A172 (cell line): ENCODE results near the gene TNFRSF1A. TPM values are rescaled to one million over a fixed set of nuclear protein-coding genes. Genes with fewer than 3 reads are reported as not detected.
"Not testable (repeated sequence)": the region's sequence is repeated elsewhere in the genome, so short reads cannot be mapped to it uniquely, and the experiment has no call there.

Experiments
- DNase-seq: peaks from one replicate; pipeline ENCODE4 v3.0.0-alpha.2; 2015; ENCODE audit warnings: low spot score
- total RNA-seq: library from RNA; depleted of rRNA; stranded (reverse); fragments of >200 nt; shearing (Covaris generic); gene quantifications from 2 replicates; pipeline ENCODE4 v1.2.3, GENCODE V29; 2014

TNFRSF1A gene
- total RNA-seq, 1 experiment from 2014 or later, result 121 TPM

DNA sequence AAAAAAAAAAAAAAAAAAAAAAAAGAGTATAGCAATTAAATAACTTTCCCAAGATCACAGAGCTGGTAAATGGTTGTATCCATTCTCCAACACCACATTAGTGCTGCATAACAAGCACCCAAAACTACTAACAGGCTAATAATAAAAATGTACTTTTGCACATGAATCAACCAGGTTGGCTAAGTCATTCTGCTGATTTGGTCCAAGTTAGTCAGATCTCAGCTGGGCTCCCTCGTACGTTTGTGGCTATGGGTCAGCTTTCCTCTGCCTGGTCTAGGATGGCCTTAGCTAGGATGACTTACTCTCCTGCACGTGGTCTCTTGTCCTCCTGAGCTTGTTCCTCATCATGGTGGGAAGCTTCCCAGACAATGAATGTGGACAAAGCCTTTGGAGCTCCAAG is 39.3 kb downstream of the TNFRSF1A start:
- no peak for DNase-seq

DNA sequence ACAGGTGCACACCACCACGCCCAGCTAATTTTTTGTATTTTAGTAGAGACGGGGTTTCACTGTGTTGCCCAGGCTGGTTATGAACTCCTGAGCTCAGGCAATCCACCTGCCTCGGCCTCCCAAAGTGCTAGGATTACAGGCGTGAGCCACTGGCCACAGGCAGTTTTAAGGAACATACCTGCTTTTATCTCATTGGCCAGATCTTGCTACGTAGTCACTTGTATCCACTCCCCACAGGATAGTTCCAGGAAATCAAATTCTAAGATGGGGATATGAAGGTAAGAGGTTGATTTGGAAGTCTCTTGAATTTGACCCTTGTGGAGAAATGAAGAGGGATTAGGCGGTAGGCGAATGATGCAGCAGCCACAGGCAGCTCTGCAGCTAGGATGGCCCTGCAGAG is 40.2 kb downstream of the TNFRSF1A start:
- no peak for DNase-seq

DNA sequence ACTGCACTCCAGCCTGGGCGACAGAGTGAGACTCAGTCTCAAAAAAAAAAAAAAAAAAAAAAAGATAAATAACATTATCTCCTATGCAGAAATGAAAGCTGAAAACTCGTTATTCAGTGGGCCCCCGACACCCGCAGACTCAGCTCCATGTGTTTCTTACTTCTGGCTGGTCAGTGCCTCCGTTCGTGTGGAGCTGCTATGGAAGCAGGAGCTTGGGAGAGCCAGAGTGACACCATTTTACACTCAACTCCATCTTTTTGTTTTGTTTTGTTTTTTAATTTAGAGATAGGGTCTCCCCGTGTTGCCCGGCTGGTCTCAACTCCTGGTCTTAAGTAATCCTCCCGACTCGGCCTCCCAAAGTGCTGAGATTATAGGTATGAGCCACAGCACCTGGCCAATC is 44.7 kb downstream of the TNFRSF1A start:
- DNase-seq, result no peak

GRCh38 chr12:6295094-6295811 is 46.6 kb downstream of the TNFRSF1A start:
- peak; percentile 65 for DNase-seq

DNA sequence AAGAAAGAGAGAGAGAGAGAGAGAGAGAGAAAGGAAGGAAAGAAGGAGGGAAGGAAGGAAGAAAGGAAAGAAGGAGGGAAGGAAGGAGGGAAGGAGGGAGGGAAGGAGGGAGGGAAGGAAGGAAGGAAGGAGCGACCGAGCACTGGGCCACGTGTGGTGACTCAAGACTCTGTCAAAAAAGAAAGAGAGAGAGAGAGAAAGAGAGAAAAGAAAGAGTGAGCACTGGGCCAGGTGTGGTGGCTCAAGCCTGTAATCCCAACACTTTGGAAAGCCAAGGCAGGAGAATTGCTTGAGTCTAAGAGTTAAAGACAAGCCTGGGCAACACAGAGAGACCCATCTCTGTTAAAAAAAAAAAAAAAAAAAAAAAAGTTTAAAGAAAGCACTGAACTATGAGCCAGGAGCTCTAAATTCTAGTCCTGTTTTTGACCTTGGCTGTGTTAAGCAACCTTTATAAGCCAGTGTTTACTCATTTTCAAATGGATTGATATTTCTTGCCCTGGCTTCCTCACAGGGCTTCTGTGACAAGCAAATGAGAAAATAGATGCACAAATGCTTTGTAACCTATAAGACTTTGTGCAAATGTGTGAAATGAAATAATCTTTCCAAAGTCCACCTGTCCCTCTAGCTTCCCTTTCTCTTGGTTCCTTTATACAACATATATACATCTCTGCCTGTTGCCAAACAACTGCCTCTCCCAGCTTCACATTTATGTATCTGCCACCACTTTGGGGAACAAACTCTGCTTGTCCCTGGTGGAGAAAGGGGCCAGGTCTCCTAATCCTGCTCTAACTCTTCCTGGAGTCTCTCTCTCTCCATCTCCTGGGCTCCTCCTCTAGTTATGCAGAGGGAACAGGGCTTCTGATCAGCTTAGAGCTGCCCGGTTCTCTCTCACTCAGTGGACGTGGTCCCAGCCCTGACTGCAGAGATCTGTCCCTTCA is 47.5 kb downstream of the TNFRSF1A start:
- DNase-seq, result no peak

GRCh38 chr12:6292606-6293005 is 49.3 kb downstream of the TNFRSF1A start:
- no peak for DNase-seq

- not testable (repeated sequence) for DNase-seq
These were observed 52.0 kb downstream of the TNFRSF1A start for GRCh38 chr12:6289906-6290305.

- DNase-seq, result not testable (repeated sequence)
These were observed 52.8 kb downstream of the TNFRSF1A start for GRCh38 chr12:6289081-6289480.

DNA sequence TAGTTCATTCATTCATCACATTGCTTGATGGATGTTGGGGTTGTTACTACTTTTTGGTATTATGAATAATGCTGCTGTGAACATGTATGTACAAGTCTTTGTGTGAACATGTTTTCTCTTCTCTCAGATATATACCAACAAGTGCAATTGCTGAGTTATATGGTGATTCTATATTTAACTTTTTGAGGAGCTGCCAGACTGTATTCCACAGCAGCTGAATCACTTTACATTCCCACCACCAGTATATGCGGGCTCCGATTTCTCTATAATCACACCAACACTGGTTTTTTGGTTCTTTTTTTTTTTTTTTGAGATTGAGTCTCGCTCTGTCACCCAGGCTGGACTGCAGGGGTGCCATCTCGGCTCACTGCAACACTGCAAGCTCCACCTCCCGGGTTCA is 53.6 kb downstream of the TNFRSF1A start:
- no peak for DNase-seq

DNA sequence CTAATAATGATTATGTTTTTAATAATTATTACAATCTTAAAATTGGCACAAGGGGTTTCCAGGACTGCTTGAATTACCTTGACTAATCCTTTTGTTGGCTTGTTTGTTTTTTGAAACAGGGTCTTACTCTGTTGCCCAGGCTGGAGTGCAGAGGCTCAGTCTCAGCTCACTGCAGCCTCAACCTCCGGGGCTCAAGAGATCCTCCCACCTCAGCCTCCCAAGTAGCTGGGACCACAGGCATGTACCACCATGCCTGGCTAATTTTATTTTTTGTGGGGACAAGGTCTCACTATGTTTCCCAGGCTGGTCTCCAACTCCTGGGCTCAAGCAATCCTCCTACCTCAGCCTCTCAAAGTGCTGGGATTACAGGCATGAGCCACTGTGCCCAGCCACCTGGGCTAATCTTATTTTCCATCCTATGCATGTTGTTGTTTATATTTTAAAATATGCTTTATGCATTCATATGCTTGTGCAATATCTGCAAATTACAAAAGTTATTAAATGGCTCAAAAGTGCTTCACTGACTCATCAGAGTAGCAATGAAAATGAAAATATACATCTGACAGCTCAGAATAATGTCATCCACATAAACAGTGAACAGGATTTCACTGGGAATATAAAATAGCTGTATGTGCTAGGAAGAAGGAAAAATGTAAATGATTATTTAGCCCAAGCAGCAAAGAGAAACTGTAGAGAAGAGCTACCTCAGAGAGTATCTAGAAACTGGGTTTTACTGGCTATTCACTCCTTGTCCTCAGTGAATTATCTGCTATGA is 56.2 kb downstream of the TNFRSF1A start:
- DNase-seq, result no peak

- peak; percentile 50 for DNase-seq
These were observed 56.8 kb downstream of the TNFRSF1A start for GRCh38 chr12:6285063-6285477.

- no peak for DNase-seq
These were observed 57.6 kb downstream of the TNFRSF1A start for GRCh38 chr12:6284273-6284672.

- DNase-seq, result no peak
These were observed 59.4 kb downstream of the TNFRSF1A start for GRCh38 chr12:6282453-6282840.

DNA sequence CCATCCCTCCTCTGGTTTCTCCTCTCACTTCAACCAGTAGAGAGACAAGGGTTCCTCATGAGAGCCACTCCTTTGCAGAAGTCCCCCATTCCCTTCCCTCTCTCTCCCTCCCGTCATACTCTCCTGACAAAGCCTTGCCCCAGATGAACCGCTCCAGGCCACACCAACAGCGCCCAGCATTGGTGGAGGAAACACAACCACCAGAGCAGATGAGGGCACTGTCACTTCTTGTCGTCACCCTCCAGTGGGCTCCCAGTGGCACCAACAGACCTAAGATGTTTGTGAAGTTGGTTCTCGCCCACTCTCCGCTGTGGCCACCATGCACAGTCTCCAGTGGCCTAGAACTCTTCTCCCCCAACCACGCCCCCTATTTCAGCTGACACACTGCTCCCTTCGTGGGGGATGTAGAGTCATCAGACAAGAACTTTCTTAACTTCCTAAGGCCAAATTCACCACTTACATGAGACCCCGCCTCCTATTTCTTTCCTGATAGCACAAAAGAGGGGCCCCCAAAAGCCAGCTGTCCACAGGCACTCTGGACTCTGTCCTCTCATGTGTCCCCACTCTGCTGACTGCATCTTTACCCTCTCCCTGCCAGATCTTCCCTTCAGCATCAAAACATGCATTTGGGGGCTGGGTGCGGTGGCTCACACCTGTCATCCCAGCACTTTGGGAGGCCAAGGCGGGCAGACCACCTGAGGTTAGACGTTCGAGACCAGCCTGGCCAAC is 60.6 kb downstream of the TNFRSF1A start:
- DNase-seq, result no peak

- DNase-seq, result no peak
These were observed 61.2 kb downstream of the TNFRSF1A start for GRCh38 chr12:6280672-6281071.

- DNase-seq, result peak; percentile 89
These were observed 61.8 kb downstream of the TNFRSF1A start for GRCh38 chr12:6280053-6280469.

DNA sequence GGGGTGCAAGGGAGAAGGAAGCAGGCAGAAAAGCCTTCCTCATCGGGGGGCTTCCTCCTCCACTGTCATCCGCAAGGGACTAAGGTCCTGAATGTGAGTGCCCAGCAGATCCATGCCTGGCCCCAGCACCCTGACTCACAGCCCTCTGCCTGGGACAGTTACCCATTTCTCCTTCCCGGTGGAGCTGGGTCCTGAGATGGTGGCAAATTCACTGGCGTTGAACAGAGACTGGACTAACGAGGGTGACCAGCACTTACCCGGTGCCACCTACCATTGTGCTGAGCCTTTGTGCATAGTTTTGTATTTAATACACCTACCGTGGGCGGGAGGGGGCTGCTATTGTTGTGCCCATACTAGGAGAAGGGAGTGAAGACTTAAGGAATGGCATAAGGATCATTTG is 62.2 kb downstream of the TNFRSF1A start:
- no peak for DNase-seq

GRCh38 chr12:6279256-6279628 is 62.6 kb downstream of the TNFRSF1A start:
- DNase-seq, result no peak
